KMS-11 (cell line): Measurements from ENCODE around the gene ZBTB32.
A peak's percentile ranks its signal among the peaks of the same experiment; 100 is the strongest.

ENCODE experiments used
- H2AFZ ChIP-seq: fragments of 200-600 bp; sonication (generic); 2 replicates; pipeline ENCODE4 v1.6.1; 2016; ENCODE audit warnings: antibody characterized with exemption, mixed run types, low read depth
- H3K27ac ChIP-seq: fragments of 200-600 bp; sonication (generic); 2 replicates; pipeline ENCODE4 v1.6.1; 2016; ENCODE audit warnings: mild to moderate bottlenecking, mixed run types
- H3K27me3 ChIP-seq: fragments of 200-600 bp; sonication (generic); 2 replicates; pipeline ENCODE4 v1.6.1; 2017; ENCODE audit warnings: mild to moderate bottlenecking, low read depth, mixed run types, moderate library complexity; ENCODE audit not compliant: insufficient read depth
- H3K36me3 ChIP-seq: fragments of 200-600 bp; sonication (generic); 2 replicates; pipeline ENCODE4 v1.6.1; 2017; ENCODE audit warnings: mild to moderate bottlenecking, mixed run types; ENCODE audit not compliant: insufficient read depth
- H3K4me1 ChIP-seq: fragments of 200-600 bp; sonication (generic); 2 replicates; pipeline ENCODE4 v1.6.1; 2016; ENCODE audit warnings: mild to moderate bottlenecking, low read depth, mixed run types; ENCODE audit not compliant: poor library complexity, severe bottlenecking
- H3K4me2 ChIP-seq: fragments of 200-600 bp; sonication (generic); 2 replicates; pipeline ENCODE4 v1.7.0; 2016; ENCODE audit warnings: mild to moderate bottlenecking, mixed run types
- H3K4me3 ChIP-seq: fragments of 200-600 bp; sonication (generic); IDR thresholded peaks from 2 replicates; pipeline ENCODE4 v1.6.1; 2017; ENCODE audit warnings: low read depth, low read length, mixed read lengths; ENCODE audit not compliant: insufficient read depth
- H3K79me2 ChIP-seq: fragments of 200-600 bp; sonication (generic); 2 replicates; pipeline ENCODE4 v1.6.1; 2016; ENCODE audit warnings: low read depth, mixed run types; ENCODE audit not compliant: insufficient read depth
- H3K9ac ChIP-seq: fragments of 200-600 bp; sonication (generic); 2 replicates; pipeline ENCODE4 v1.6.1; 2016; ENCODE audit warnings: mild to moderate bottlenecking, mixed run types
- H4K20me1 ChIP-seq: fragments of 200-600 bp; sonication (generic); 2 replicates; pipeline ENCODE4 v1.6.1; 2016; ENCODE audit warnings: mild to moderate bottlenecking, mixed run types; ENCODE audit not compliant: insufficient read depth
- TF ChIP-seq, protein P1 (sequence below): fragments of 200-600 bp; sonication (generic); conservative IDR thresholded peaks from 2 replicates; pipeline ENCODE4 v1.6.1; 2017; ENCODE audit warnings: low read depth, mild to moderate bottlenecking, antibody characterized with exemption, low read length, moderate library complexity, mixed read lengths

The ZBTB32 gene

DNA sequence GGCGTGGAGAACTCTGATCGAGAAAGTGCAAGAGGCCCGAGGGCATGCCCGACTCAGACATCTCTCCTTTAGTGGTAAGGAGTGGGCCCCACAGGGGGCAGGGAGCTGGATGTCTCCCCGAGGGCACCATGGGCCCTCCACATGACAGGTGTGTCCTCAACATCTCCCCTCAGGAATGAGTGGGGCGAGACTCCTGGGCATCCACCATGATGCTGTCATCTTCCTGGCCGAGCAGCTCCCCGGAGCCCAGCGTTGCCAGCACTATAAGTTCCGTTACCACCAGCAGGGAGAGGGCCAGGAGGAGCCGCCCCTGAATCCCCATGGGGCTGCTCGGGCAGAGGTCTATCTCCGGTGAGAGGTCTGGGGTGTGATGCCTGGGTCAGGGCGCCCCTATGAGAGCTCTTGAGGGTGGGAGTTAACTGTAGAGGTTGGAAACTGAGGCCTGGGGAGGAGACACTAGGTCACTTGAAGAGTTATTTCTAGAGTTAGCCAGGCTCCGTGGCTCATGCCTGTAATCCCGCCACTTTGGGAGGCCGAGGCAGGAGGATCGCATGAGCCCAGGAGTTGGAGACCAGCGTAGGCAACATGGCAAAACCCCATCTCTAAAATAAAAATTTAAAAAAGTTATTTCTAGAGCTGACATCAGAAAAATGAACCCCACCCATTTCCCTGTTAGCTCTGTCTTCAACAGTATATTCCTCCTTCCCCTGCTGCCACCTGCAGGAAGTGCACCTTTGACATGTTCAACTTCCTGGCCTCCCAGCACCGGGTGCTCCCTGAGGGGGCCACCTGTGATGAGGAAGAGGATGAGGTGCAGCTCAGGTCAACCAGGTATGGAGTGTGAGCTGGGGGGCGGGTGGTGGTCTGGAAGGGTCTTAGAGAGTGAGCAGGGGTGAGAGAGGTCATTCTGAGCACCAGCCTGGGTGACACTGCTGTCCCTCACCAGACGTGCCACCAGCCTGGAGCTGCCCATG is 32.8 kb downstream of the ZBTB32 start:
- TF ChIP-seq, protein P1, sequence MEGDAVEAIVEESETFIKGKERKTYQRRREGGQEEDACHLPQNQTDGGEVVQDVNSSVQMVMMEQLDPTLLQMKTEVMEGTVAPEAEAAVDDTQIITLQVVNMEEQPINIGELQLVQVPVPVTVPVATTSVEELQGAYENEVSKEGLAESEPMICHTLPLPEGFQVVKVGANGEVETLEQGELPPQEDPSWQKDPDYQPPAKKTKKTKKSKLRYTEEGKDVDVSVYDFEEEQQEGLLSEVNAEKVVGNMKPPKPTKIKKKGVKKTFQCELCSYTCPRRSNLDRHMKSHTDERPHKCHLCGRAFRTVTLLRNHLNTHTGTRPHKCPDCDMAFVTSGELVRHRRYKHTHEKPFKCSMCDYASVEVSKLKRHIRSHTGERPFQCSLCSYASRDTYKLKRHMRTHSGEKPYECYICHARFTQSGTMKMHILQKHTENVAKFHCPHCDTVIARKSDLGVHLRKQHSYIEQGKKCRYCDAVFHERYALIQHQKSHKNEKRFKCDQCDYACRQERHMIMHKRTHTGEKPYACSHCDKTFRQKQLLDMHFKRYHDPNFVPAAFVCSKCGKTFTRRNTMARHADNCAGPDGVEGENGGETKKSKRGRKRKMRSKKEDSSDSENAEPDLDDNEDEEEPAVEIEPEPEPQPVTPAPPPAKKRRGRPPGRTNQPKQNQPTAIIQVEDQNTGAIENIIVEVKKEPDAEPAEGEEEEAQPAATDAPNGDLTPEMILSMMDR: peak; percentile 32; the same call in 1 of the 2 replicates
- no peak overlapping the region for H2AFZ ChIP-seq
- no peaks in the 10 kb centered on the region for H3K27me3 ChIP-seq
- H3K4me3 ChIP-seq: no peak overlapping the region
- no peaks in the 10 kb centered on the region for H3K36me3 ChIP-seq
- no peak overlapping the region for H3K27ac ChIP-seq
- peaks cover 19% of the 10 kb centered on the region for H3K4me1 ChIP-seq
- no peak overlapping the region for H3K4me2 ChIP-seq
- H3K9ac ChIP-seq: no peak overlapping the region
- no peaks in the 10 kb centered on the region for H3K79me2 ChIP-seq
- no peaks in the 10 kb centered on the region for H4K20me1 ChIP-seq

DNA sequence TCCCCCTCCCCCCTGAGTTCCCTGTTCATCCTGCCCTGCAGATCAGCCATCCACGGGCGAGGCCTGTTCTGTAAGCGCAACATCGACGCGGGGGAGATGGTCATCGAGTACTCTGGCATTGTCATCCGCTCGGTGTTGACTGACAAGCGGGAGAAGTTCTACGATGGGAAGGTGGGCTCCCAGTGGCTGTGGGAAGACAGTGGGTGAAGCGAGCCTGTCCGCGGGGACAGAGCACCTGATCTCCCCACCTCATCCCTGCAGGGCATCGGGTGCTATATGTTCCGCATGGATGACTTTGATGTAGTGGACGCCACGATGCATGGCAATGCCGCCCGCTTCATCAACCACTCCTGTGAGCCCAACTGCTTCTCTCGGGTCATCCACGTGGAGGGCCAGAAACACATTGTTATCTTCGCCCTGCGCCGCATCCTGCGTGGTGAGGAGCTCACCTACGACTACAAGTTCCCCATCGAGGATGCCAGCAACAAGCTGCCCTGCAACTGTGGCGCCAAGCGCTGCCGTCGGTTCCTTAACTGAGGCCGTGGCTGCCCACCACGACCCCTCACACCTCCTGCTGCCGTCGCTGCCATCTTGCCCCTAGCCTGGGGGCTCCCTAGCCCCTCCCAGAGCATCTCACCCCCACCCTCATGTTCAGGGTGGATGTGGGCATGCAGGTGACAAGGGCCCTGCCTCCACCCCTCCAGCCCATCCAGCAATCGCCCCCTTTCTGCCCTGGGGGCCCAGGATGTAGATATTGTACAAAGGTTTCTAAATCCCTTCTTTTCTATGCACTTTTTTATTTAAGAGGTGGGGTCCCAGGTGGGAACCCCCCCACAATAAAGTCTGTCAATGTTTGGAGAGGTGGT is 33.9 kb downstream of the ZBTB32 start:
- TF ChIP-seq, protein P1: no peak
- H4K20me1 ChIP-seq: no peaks in the 10 kb centered on the region
- no peak overlapping the region for H3K9ac ChIP-seq
- H3K4me1 ChIP-seq: peaks cover 29% of the 10 kb centered on the region
- no peak overlapping the region for H3K4me3 ChIP-seq
- H2AFZ ChIP-seq: no peak overlapping the region
- no peaks in the 10 kb centered on the region for H3K79me2 ChIP-seq
- H3K27me3 ChIP-seq: no peaks in the 10 kb centered on the region
- H3K4me2 ChIP-seq: no peak overlapping the region
- H3K36me3 ChIP-seq: no peaks in the 10 kb centered on the region
- H3K27ac ChIP-seq: no peak overlapping the region

DNA sequence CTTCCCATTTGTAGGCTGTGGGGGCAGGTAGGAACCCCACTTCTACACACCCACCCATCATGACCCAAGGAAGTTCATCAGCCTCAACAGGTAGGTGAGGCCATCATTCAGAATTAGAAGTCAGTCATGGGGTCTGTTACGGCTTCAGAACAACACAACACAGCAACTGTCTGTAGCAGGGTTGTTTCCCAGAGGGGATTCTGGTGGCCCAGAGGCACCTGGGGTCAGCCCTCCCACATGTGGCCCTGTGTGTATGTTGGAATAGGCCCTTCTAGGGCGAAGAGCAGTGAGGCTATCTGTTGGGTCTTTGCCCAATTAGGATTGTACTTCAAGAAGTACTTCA is 34.5 kb downstream of the ZBTB32 start:
- no peaks in the 10 kb centered on the region for H3K27me3 ChIP-seq
- peaks cover 35% of the 10 kb centered on the region for H3K4me1 ChIP-seq
- no peaks in the 10 kb centered on the region for H3K79me2 ChIP-seq
- H3K27ac ChIP-seq: no peak overlapping the region
- no peak overlapping the region for H3K4me2 ChIP-seq
- TF ChIP-seq, protein P1: no peak
- H2AFZ ChIP-seq: no peak overlapping the region
- H3K36me3 ChIP-seq: no peaks in the 10 kb centered on the region
- no peaks in the 10 kb centered on the region for H4K20me1 ChIP-seq
- no peak overlapping the region for H3K4me3 ChIP-seq
- H3K9ac ChIP-seq: no peak overlapping the region

DNA sequence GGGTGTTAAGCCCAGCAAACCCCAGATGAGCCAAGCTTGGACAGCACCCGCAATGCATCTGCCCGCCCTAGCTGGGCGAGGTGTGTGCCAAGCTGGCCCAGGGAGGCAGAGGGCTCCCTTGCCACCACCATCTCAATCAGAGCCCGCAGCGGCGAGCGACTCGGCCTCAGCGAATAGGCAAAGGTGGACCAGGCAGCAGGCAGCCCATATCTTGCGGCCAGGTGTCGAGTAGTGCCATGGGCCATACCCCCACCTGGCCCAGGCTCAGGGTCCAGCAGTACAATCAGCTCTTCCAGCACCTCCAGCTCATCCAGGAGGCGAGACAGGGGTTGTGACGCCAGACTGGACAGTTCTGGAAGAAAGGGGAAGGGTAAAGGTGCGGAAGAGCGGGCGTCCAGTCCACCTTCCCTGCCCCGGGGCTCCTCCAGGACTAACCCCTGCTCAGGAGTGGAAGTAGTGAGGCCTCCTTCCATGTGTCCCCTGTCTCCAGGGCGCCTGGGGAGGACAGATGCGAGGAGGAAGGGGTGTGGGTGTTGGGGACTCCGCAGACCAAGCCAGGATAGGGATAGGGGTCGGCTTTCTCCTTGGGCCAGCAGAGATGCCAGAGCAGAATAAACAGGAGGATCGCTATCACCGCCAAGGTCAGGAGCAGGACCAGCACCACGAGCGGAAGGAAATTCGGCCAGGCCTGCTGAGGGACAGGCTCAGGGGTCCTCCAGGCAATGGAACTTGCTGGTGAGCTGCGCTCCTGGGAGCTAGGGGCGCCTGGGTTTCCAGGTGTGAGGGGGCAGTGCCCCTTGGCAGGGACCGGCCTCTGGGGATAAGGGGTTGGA is 35.1 kb downstream of the ZBTB32 start:
- no peaks in the 10 kb centered on the region for H3K79me2 ChIP-seq
- H3K27me3 ChIP-seq: no peaks in the 10 kb centered on the region
- H2AFZ ChIP-seq: peak overlapping the region; percentile 74; the same call in 1 of the 2 replicates
- peak overlapping the region; percentile 33; the same call in 1 of the 2 replicates for H3K4me2 ChIP-seq
- H3K27ac ChIP-seq: no peak overlapping the region
- H3K4me1 ChIP-seq: peaks cover 41% of the 10 kb centered on the region
- no peak overlapping the region for H3K4me3 ChIP-seq
- no peaks in the 10 kb centered on the region for H3K36me3 ChIP-seq
- no peaks in the 10 kb centered on the region for H4K20me1 ChIP-seq
- TF ChIP-seq, protein P1: no peak
- H3K9ac ChIP-seq: no peak overlapping the region
